Measurements from ENCODE around the gene CGREF1.
"Not testable (repeated sequence)": the region's sequence is repeated elsewhere in the genome, so short reads cannot be mapped to it uniquely, and the experiment has no call there.

The CGREF1 gene

GRCh38 chr2:27079233-27080139, 39.4 kb downstream of the CGREF1 start:
- Histone ChIP-seq H3K36me3 (peaks cover 22% of the 10 kb centered on the region), H3K9me3 (no peaks in the 10 kb centered on the region), H3K4me3 (ENCODE audit: low read depth, low read length) (peak overlapping the region; percentile 93), H3K4me1 (peaks cover 38% of the 10 kb centered on the region), H3K27me3 (no peaks in the 10 kb centered on the region)
- TF ChIP-seq CTCF (IDR thresholded peaks at IDR 0.05; ENCODE audit: low read depth, low read length) = no peak
- DNase-seq = peak; percentile 41

- peak within 1 kb of the TSS; percentile 93 for H3K4me3 ChIP-seq (ENCODE audit: low read depth, low read length)
Observed at GRCh38 chr2:27078267-27079194, 40.4 kb downstream of the CGREF1 start, which contains the start of gene EMILIN1. EMILIN1 (plus strand) TSS chr2:27078615; CDS start chr2:27079066, 451 bp downstream.

GRCh38 chr2:27077231-27077630, 41.7 kb downstream of the CGREF1 start:
- Histone ChIP-seq H3K27me3 (no peaks in the 10 kb centered on the region), H3K4me1 (peaks cover 46% of the 10 kb centered on the region), H3K9me3 (no peaks in the 10 kb centered on the region), H3K4me3 (ENCODE audit: low read depth, low read length) (no peak overlapping the region), H3K36me3 (peaks cover 12% of the 10 kb centered on the region)
- no peak for TF ChIP-seq CTCF (IDR thresholded peaks at IDR 0.05; ENCODE audit: low read depth, low read length)
- no peak for DNase-seq

More at GRCh38 chr2:27078267-27079194, 40.4 kb downstream of the CGREF1 start, which contains the start of gene EMILIN1:
- no peak for TF ChIP-seq CTCF (IDR thresholded peaks at IDR 0.05; ENCODE audit: low read depth, low read length)
- H3K4me1 ChIP-seq = peaks cover 43% of the 10 kb centered on the region
- H3K36me3 ChIP-seq = peaks cover 22% of the 10 kb centered on the region
- no peaks in the 10 kb centered on the region for H3K27me3 ChIP-seq
- H3K9me3 ChIP-seq = no peaks in the 10 kb centered on the region
- DNase-seq = peak; percentile 91

GRCh38 chr2:27076323-27076722, 42.6 kb downstream of the CGREF1 start:
- TF ChIP-seq CTCF (IDR thresholded peaks at IDR 0.05; ENCODE audit: low read depth, low read length) = no peak
- Histone ChIP-seq H3K4me1 (peaks cover 40% of the 10 kb centered on the region), H3K4me3 (ENCODE audit: low read depth, low read length) (no peak overlapping the region), H3K36me3 (peaks cover 4% of the 10 kb centered on the region), H3K27me3 (no peaks in the 10 kb centered on the region), H3K9me3 (no peaks in the 10 kb centered on the region)
- DNase-seq = no peak

GRCh38 chr2:27075566-27075871, 43.4 kb downstream of the CGREF1 start:
- H3K36me3 ChIP-seq; H3K4me3 ChIP-seq (ENCODE audit: low read depth, low read length); DNase-seq; H3K9me3 ChIP-seq; H3K27me3 ChIP-seq: not testable (repeated sequence)
- H3K4me1 ChIP-seq = peaks cover 35% of the 10 kb centered on the region

GRCh38 chr2:27074738-27075565, 44.0 kb downstream of the CGREF1 start:
- Histone ChIP-seq H3K9me3 (no peaks in the 10 kb centered on the region), H3K4me3 (ENCODE audit: low read depth, low read length) (no peak overlapping the region), H3K4me1 (peaks cover 33% of the 10 kb centered on the region), H3K27me3 (no peaks in the 10 kb centered on the region), H3K36me3 (peaks cover 2% of the 10 kb centered on the region)
- TF ChIP-seq CTCF (IDR thresholded peaks at IDR 0.05; ENCODE audit: low read depth, low read length) = no peak
- peak; percentile 85 for DNase-seq
